HCT116 (cell line): ENCODE results near the gene ZNF469. TPM values are rescaled to one million over a fixed set of nuclear protein-coding genes. Genes with fewer than 3 reads are reported as not detected.

Experiments
- ATAC-seq: fragments of 200-7000 bp; cut with Tn5 transposase; 2 replicates; pipeline ENCODE4 v1.9.1; 2020; ENCODE audit warnings: mild to moderate bottlenecking, moderate library complexity
- BruUV-seq: library from RNA; stranded (reverse); fragments of 400-500 nt; replicated peaks from 2 replicates; lab custom pipeline; 2021; lab: Mats Ljungman, UMichigan
- CTCF ChIA-PET: fragments of 300-600 bp; sonication (Branson Sonifier 250); formaldehyde crosslinking; loops from one replicate; lab custom pipeline; 2021; ENCODE audit warnings: antibody characterized with exemption; lab: Charles Lee
- POLR2A ChIA-PET: fragments of 300-600, 350-600 bp; sonication (Branson Sonifier 250); formaldehyde crosslinking; loops from one replicate; lab custom pipeline; 2021; ENCODE audit warnings: antibody characterized with exemption; lab: Charles Lee
- RAD21 ChIA-PET, 2 experiments: fragments of 300-600 bp; sonication (Branson Sonifier 250); formaldehyde crosslinking; loops; one replicate each; lab custom pipeline; 2023; ENCODE audit warnings: low total read pairs in 2 of 2; ENCODE audit not compliant: uncharacterized antibody in 2 of 2, unreplicated experiment in 2 of 2, low non-redundant PET in 1 of 2; lab: Charles Lee
- DNase-seq: peaks from one replicate; pipeline ENCODE4 v3.0.0-alpha.2; 2010; ENCODE audit warnings: low read depth, low spot score
- H2AFZ ChIP-seq: fragments of 200-600 bp; shearing (Covaris generic), sonication (generic); 2 replicates; pipeline ENCODE4 v1.6.1; 2017; ENCODE audit warnings: low read depth, mixed run types, mixed read lengths, antibody characterized with exemption, low read length; ENCODE audit not compliant: poor library complexity, severe bottlenecking
- H3K27ac ChIP-seq: 2 replicates; pipeline ENCODE4 v1.5.1; 2012; ENCODE audit warnings: low read depth, low read length
- H3K27me3 ChIP-seq: fragments of 200-600 bp; sonication (generic); 2 replicates; pipeline ENCODE4 v1.6.1; 2016; ENCODE audit warnings: mixed run types, low read length, mixed read lengths; ENCODE audit not compliant: insufficient read depth
- H3K36me3 ChIP-seq, 2 experiments: fragments of 200-500 bp in 1 of 2; fragments of 200-600 bp in 1 of 2; sonication (Bioruptor generic) in 1 of 2; sonication (generic) in 1 of 2; 2 replicates each; pipeline versions ENCODE4 v1.5.1 to v1.6.1; 2014 to 2016; ENCODE audit warnings: low read length in 2 of 2, inconsistent platforms in 1 of 2, mixed read lengths in 1 of 2, mixed run types in 1 of 2; ENCODE audit not compliant: insufficient read depth in 2 of 2, control insufficient read depth in 1 of 2
- H3K4me1 ChIP-seq, 2 experiments: fragments of 200-600 bp in 1 of 2; sonication (generic) in 1 of 2; 2 replicates each; pipeline versions ENCODE4 v1.5.1 to v1.6.1; 2012 to 2017; ENCODE audit warnings: low read length in 2 of 2, inconsistent platforms in 1 of 2, mild to moderate bottlenecking in 1 of 2, mixed read lengths in 1 of 2, mixed run types in 1 of 2, moderate library complexity in 1 of 2; ENCODE audit not compliant: insufficient read depth in 2 of 2, control insufficient read depth in 1 of 2
- H3K4me2 ChIP-seq: fragments of 200-600 bp; sonication (generic); 2 replicates; pipeline ENCODE4 v1.6.1; 2017; ENCODE audit warnings: mixed run types, low read length, mixed read lengths
- H3K4me3 ChIP-seq, 2 experiments: fragments of 200-600 bp in 1 of 2; sonication (generic) in 1 of 2; replicated peaks in 1 of 2; 2 replicates each; pipeline ENCODE4 v1.5.1; 2011 to 2016; ENCODE audit warnings: low read length in 2 of 2, control low read depth in 1 of 2, low read depth in 1 of 2, mild to moderate bottlenecking in 1 of 2, mixed read lengths in 1 of 2, mixed run types in 1 of 2
- H3K79me2 ChIP-seq: fragments of 200-600 bp; sonication (generic); 2 replicates; pipeline ENCODE4 v1.6.1; 2017; ENCODE audit warnings: mild to moderate bottlenecking, mixed run types, low read length, moderate library complexity, mixed read lengths; ENCODE audit not compliant: insufficient read depth
- H3K9ac ChIP-seq: fragments of 200-600 bp; sonication (generic); 2 replicates; pipeline ENCODE4 v1.6.1; 2016; ENCODE audit warnings: low read length, mixed read lengths
- H3K9me2 ChIP-seq: fragments of 200-600 bp; sonication (generic), shearing (Covaris generic); 2 replicates; pipeline ENCODE4 v1.6.1; 2017; ENCODE audit warnings: mixed run types, mild to moderate bottlenecking, moderate library complexity; ENCODE audit not compliant: insufficient read depth
- H3K9me3 ChIP-seq, 2 experiments: fragments of 200-500 bp in 1 of 2; fragments of 200-600 bp in 1 of 2; sonication (Bioruptor generic) in 1 of 2; sonication (generic) in 1 of 2; 2 replicates each; pipeline ENCODE4 v1.6.1; 2014 to 2017; ENCODE audit warnings: low read length in 2 of 2, mixed read lengths in 2 of 2, inconsistent platforms in 1 of 2, low read depth in 1 of 2, mild to moderate bottlenecking in 1 of 2, mixed run types in 1 of 2, moderate library complexity in 1 of 2; ENCODE audit not compliant: control insufficient read depth in 1 of 2, insufficient read depth in 1 of 2
- H4K20me1 ChIP-seq: fragments of 200-600 bp; sonication (generic), shearing (Covaris generic); 2 replicates; pipeline ENCODE4 v1.6.1; 2017; ENCODE audit warnings: mixed run types, mild to moderate bottlenecking, moderate library complexity; ENCODE audit not compliant: insufficient read depth
- CBX3 ChIP-seq: IDR thresholded peaks from 2 replicates; pipeline ENCODE4 v1.6.1; 2012; ENCODE audit warnings: low read depth
- CEBPB ChIP-seq: IDR thresholded peaks from 2 replicates; pipeline ENCODE4 v1.6.1; 2012; ENCODE audit warnings: low read depth
- CTCF ChIP-seq, 3 experiments: fragments of 200-600 bp in 1 of 3; sonication (generic) in 1 of 3; IDR thresholded peaks in 2 of 3; conservative IDR thresholded peaks in 1 of 3; 2 replicates each; pipeline ENCODE4 v1.5.1; 2012 to 2017; ENCODE audit warnings: low read depth in 2 of 3, low read length in 2 of 3, antibody characterized with exemption in 1 of 3, borderline replicate concordance in 1 of 3, control low read depth in 1 of 3, mild to moderate bottlenecking in 1 of 3, mixed read lengths in 1 of 3, mixed run types in 1 of 3, moderate library complexity in 1 of 3; ENCODE audit not compliant: insufficient read depth in 1 of 3
- EGR1 ChIP-seq: IDR thresholded peaks from 2 replicates; pipeline ENCODE4 v1.6.1; 2012; ENCODE audit warnings: low read depth
- FOSL1 ChIP-seq: IDR thresholded peaks from 2 replicates; pipeline ENCODE4 v1.6.1; 2012; ENCODE audit warnings: low read depth
- POLR2AphosphoS5 ChIP-seq: IDR thresholded peaks from 2 replicates; pipeline ENCODE4 v1.6.1; 2011; ENCODE audit warnings: mild to moderate bottlenecking, low read depth, low read length, moderate library complexity
- REST ChIP-seq: IDR thresholded peaks from 2 replicates; pipeline ENCODE4 v1.6.1; 2012; ENCODE audit warnings: low read depth
- TCF7L2 ChIP-seq: IDR thresholded peaks from 2 replicates; pipeline ENCODE4 v1.7.0; 2011; ENCODE audit warnings: borderline replicate concordance, inconsistent platforms; ENCODE audit not compliant: insufficient read depth, insufficient read length; ENCODE audit errors: extremely low read depth
- ZBTB33 ChIP-seq: IDR thresholded peaks from 2 replicates; pipeline ENCODE4 v1.6.1; 2011; ENCODE audit warnings: mild to moderate bottlenecking, low read length, moderate library complexity; ENCODE audit not compliant: insufficient replicate concordance; ENCODE audit errors: extremely low read depth
- ZNF274 ChIP-seq: fragments of 200-500 bp; sonication (Bioruptor generic); IDR thresholded peaks from 2 replicates; pipeline ENCODE4 v1.6.1; 2014; ENCODE audit warnings: mild to moderate bottlenecking, low read depth, low read length, inconsistent platforms
- intact Hi-C: fragments of 100-400 bp; cut with micrococcal nuclease; formaldehyde crosslinking; loops from 2 replicates; pipeline ENCODE4 v1.10.0; 2022
- total RNA-seq: library from RNA; stranded (reverse); gene quantifications from one replicate; pipeline ENCODE4 v1.2.1, GENCODE V29; 2021; ENCODE audit not compliant: unreplicated experiment
- TF ChIP-seq, protein P1 (sequence below): IDR thresholded peaks from 2 replicates; pipeline ENCODE4 v1.6.1; 2012
- TF ChIP-seq, protein P2 (sequence below): IDR thresholded peaks from 2 replicates; pipeline ENCODE4 v1.6.1; 2012

Gene ZNF469
- total RNA-seq, 1 experiment from 2014 or later: 5.9 TPM

DNA sequence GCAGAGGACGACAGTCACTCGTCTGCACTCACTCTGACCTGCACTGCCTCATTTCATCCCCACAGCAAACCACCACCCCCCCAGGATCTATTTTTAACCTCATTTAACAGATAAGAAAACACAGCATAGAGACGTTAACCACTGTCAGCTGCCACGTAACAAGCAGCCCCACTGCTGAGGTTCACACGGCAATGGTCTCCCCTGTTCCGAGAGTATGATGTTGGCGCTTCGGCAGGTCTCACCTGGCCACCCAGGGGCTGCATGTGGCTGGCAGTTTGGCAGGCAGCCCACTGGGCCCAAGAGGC, 16.1 kb downstream of the ZNF469 start:
- no peaks in the 10 kb centered on the region for H3K9me3 ChIP-seq
- H3K27ac ChIP-seq: no peak overlapping the region
- peaks cover 4% of the 10 kb centered on the region; the same call in 1 of the 2 replicates for H3K79me2 ChIP-seq
- H3K9ac ChIP-seq: no peak overlapping the region
- TF ChIP-seq, protein P1, sequence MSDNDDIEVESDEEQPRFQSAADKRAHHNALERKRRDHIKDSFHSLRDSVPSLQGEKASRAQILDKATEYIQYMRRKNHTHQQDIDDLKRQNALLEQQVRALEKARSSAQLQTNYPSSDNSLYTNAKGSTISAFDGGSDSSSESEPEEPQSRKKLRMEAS: no peak
- no peak for TF ChIP-seq REST
- TF ChIP-seq CBX3: no peak
- no peak for TF ChIP-seq CEBPB
- TF ChIP-seq FOSL1: no peak
- intact Hi-C loops: no loop called here
- DNase-seq: no peak
- no TSS peak for BruUV-seq
- no peaks in the 10 kb centered on the region; a peak in 1 of 4 replicates for H3K4me1 ChIP-seq
- no peaks in the 10 kb centered on the region for H3K36me3 ChIP-seq
- ATAC-seq: no peak
- POLR2A ChIA-PET: no interaction called here
- no peaks in the 10 kb centered on the region for H3K27me3 ChIP-seq
- RAD21 ChIA-PET: no interaction called here
- no peak overlapping the region for H3K4me3 ChIP-seq
- H3K9me2 ChIP-seq: no peaks in the 10 kb centered on the region
- H2AFZ ChIP-seq: no peak overlapping the region
- H4K20me1 ChIP-seq: no peaks in the 10 kb centered on the region
- H3K4me2 ChIP-seq: no peak overlapping the region
- CTCF ChIA-PET: no interaction called here

GRCh38 chr16:88400186-88400585, 17.4 kb downstream of the ZNF469 start:
- Histone ChIP-seq H3K27ac (no peak overlapping the region), H3K4me3 (no peak overlapping the region), H3K9me3 (no peaks in the 10 kb centered on the region), H3K9me2 (no peaks in the 10 kb centered on the region), H3K9ac (no peak overlapping the region), H4K20me1 (no peaks in the 10 kb centered on the region), H3K36me3 (no peaks in the 10 kb centered on the region), H3K4me1 (peaks cover 0 to 5% of the 10 kb centered on the region in 2 experiments; a peak in 1 of 4 replicates), H3K79me2 (no peaks in the 10 kb centered on the region), H2AFZ (no peak overlapping the region), H3K4me2 (no peak overlapping the region), H3K27me3 (no peaks in the 10 kb centered on the region)
- no peak for ATAC-seq
- intact Hi-C loops: no loop called here
- ChIA-PET RAD21 (interaction anchor here in 1 of 2 experiments (0.7 kb wide), 1 partner anchor 23 kb away, joined by 3 read pairs; no protein-coding TSS in a partner anchor), POLR2A (no interaction called here), CTCF (no interaction called here)
- BruUV-seq: no TSS peak
- TF ChIP-seq CTCF (IDR thresholded peaks at IDR 0.05 in 2 of 3, conservative IDR thresholded peaks at IDR 0.05 in 1 of 3; ENCODE audit: borderline replicate concordance in 1 of 3, insufficient read depth in 1 of 3, low read depth in 2 of 3, low read length in 2 of 3) (no peak), POLR2AphosphoS5 (no peak), EGR1 (no peak), ZNF274 (no peak), TCF7L2 (no peak), CEBPB (no peak), ZBTB33 (no peak)
- TF ChIP-seq, protein P2, sequence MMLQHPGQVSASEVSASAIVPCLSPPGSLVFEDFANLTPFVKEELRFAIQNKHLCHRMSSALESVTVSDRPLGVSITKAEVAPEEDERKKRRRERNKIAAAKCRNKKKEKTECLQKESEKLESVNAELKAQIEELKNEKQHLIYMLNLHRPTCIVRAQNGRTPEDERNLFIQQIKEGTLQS: no peak
- no peak for DNase-seq
